KMS-11 (cell line): ENCODE data around the gene VPS11.

Experiments used
- H2AFZ ChIP-seq: fragments of 200-600 bp; sonication (generic); 2 replicates; pipeline ENCODE4 v1.6.1; 2016; ENCODE audit warnings: antibody characterized with exemption, mixed run types, low read depth
- H3K27ac ChIP-seq: fragments of 200-600 bp; sonication (generic); 2 replicates; pipeline ENCODE4 v1.6.1; 2016; ENCODE audit warnings: mild to moderate bottlenecking, mixed run types
- H3K27me3 ChIP-seq: fragments of 200-600 bp; sonication (generic); 2 replicates; pipeline ENCODE4 v1.6.1; 2017; ENCODE audit warnings: mild to moderate bottlenecking, low read depth, mixed run types, moderate library complexity; ENCODE audit not compliant: insufficient read depth
- H3K36me3 ChIP-seq: fragments of 200-600 bp; sonication (generic); 2 replicates; pipeline ENCODE4 v1.6.1; 2017; ENCODE audit warnings: mild to moderate bottlenecking, mixed run types; ENCODE audit not compliant: insufficient read depth
- H3K4me1 ChIP-seq: fragments of 200-600 bp; sonication (generic); 2 replicates; pipeline ENCODE4 v1.6.1; 2016; ENCODE audit warnings: mild to moderate bottlenecking, low read depth, mixed run types; ENCODE audit not compliant: poor library complexity, severe bottlenecking
- H3K4me2 ChIP-seq: fragments of 200-600 bp; sonication (generic); 2 replicates; pipeline ENCODE4 v1.7.0; 2016; ENCODE audit warnings: mild to moderate bottlenecking, mixed run types
- H3K4me3 ChIP-seq: fragments of 200-600 bp; sonication (generic); IDR thresholded peaks from 2 replicates; pipeline ENCODE4 v1.6.1; 2017; ENCODE audit warnings: low read depth, low read length, mixed read lengths; ENCODE audit not compliant: insufficient read depth
- H3K79me2 ChIP-seq: fragments of 200-600 bp; sonication (generic); 2 replicates; pipeline ENCODE4 v1.6.1; 2016; ENCODE audit warnings: low read depth, mixed run types; ENCODE audit not compliant: insufficient read depth
- H3K9ac ChIP-seq: fragments of 200-600 bp; sonication (generic); 2 replicates; pipeline ENCODE4 v1.6.1; 2016; ENCODE audit warnings: mild to moderate bottlenecking, mixed run types
- H4K20me1 ChIP-seq: fragments of 200-600 bp; sonication (generic); 2 replicates; pipeline ENCODE4 v1.6.1; 2016; ENCODE audit warnings: mild to moderate bottlenecking, mixed run types; ENCODE audit not compliant: insufficient read depth
- TF ChIP-seq, protein P1 (sequence below): fragments of 200-600 bp; sonication (generic); conservative IDR thresholded peaks from 2 replicates; pipeline ENCODE4 v1.6.1; 2017; ENCODE audit warnings: low read depth, mild to moderate bottlenecking, antibody characterized with exemption, low read length, moderate library complexity, mixed read lengths

VPS11 gene

DNA sequence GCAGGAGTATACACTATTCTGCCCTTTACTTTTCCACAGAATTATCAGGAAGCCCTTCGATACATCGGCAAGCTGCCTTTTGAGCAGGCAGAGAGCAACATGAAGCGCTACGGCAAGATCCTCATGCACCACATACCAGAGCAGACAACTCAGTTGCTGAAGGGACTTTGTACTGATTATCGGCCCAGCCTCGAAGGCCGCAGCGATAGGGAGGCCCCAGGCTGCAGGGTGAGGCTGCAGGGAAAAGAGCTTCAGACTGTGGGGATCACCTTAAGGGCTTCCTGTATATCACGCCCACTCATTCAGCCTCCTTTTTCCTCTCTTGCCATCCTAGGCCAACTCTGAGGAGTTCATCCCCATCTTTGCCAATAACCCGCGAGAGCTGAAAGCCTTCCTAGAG, 10.2 kb downstream of the VPS11 start:
- Histone ChIP-seq H3K27ac (no peak overlapping the region), H3K9ac (no peak overlapping the region), H3K27me3 (no peaks in the 10 kb centered on the region), H3K79me2 (no peaks in the 10 kb centered on the region), H3K36me3 (no peaks in the 10 kb centered on the region; the same call in 1 of the 2 replicates), H3K4me3 (no peak overlapping the region), H3K4me2 (no peak overlapping the region), H3K4me1 (no peaks in the 10 kb centered on the region), H2AFZ (no peak overlapping the region), H4K20me1 (no peaks in the 10 kb centered on the region)
- TF ChIP-seq, protein P1, sequence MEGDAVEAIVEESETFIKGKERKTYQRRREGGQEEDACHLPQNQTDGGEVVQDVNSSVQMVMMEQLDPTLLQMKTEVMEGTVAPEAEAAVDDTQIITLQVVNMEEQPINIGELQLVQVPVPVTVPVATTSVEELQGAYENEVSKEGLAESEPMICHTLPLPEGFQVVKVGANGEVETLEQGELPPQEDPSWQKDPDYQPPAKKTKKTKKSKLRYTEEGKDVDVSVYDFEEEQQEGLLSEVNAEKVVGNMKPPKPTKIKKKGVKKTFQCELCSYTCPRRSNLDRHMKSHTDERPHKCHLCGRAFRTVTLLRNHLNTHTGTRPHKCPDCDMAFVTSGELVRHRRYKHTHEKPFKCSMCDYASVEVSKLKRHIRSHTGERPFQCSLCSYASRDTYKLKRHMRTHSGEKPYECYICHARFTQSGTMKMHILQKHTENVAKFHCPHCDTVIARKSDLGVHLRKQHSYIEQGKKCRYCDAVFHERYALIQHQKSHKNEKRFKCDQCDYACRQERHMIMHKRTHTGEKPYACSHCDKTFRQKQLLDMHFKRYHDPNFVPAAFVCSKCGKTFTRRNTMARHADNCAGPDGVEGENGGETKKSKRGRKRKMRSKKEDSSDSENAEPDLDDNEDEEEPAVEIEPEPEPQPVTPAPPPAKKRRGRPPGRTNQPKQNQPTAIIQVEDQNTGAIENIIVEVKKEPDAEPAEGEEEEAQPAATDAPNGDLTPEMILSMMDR: no peak

DNA sequence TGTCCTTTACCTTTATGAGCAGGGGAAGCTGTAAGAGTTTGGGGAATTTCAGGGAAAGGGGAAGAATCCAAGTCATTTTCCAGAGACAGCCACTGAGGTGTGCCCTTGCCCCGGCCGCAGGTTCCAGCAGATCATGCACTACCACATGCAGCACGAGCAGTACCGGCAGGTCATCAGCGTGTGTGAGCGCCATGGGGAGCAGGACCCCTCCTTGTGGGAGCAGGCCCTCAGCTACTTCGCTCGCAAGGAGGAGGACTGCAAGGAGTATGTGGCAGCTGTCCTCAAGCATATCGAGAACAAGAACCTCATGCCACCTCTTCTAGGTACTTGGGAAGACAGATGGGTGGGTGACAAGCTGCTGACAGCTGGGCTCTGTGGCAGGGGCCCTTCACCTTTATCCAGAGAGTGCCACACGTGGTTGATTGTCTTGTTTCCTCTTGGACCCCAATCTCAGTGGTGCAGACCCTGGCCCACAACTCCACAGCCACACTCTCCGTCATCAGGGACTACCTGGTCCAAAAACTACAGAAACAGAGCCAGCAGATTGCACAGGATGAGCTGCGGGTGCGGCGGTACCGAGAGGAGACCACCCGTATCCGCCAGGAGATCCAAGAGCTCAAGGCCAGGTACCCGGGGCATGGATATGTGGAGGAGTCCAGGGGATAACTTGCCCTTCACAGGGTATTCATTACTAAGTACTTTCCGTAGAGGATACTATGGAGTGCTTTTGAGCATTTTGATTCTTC, 11.2 kb downstream of the VPS11 start:
- H3K4me2 ChIP-seq: no peak overlapping the region
- no peaks in the 10 kb centered on the region for H4K20me1 ChIP-seq
- H2AFZ ChIP-seq: no peak overlapping the region
- TF ChIP-seq, protein P1: no peak
- no peak overlapping the region for H3K27ac ChIP-seq
- no peaks in the 10 kb centered on the region for H3K79me2 ChIP-seq
- no peak overlapping the region for H3K4me3 ChIP-seq
- no peaks in the 10 kb centered on the region for H3K4me1 ChIP-seq
- no peaks in the 10 kb centered on the region; the same call in 1 of the 2 replicates for H3K36me3 ChIP-seq
- no peaks in the 10 kb centered on the region for H3K27me3 ChIP-seq
- no peak overlapping the region for H3K9ac ChIP-seq

DNA sequence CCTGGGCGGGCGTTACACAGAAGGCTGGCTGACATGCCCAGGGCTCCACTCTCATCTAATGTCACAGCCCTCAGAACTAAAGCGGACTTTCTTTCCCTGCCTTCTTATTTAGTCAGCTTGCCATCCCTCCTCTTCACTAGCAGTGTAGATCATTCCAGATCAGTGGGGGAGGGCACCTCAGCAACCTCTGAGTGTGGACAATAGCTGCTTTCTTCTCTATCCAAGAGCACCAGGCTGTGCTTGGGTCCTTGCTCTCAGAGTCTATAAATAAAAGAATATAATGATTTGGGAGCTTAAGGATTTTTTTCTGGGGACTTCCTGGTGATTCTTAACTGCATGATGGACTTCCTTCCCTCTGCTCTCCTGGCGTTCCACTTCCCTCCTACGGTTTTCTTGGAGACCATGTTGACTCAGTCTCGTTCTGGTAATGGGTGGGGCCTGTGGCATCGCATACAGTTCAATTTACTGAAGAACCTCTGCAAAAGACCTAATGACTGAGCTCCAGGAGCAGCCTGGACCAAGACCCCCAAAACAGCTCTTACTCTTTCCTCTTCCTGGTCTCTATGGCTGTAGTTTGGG, 14.2 kb downstream of the VPS11 start:
- no peak overlapping the region for H3K27ac ChIP-seq
- H3K36me3 ChIP-seq: no peaks in the 10 kb centered on the region; the same call in 1 of the 2 replicates
- H3K4me2 ChIP-seq: no peak overlapping the region
- TF ChIP-seq, protein P1: no peak
- no peak overlapping the region for H3K4me3 ChIP-seq
- no peaks in the 10 kb centered on the region for H3K27me3 ChIP-seq
- H3K79me2 ChIP-seq: peaks cover 9% of the 10 kb centered on the region; the same call in 1 of the 2 replicates
- peaks cover 10% of the 10 kb centered on the region for H3K4me1 ChIP-seq
- H2AFZ ChIP-seq: no peak overlapping the region
- no peaks in the 10 kb centered on the region for H4K20me1 ChIP-seq
- no peak overlapping the region for H3K9ac ChIP-seq

DNA sequence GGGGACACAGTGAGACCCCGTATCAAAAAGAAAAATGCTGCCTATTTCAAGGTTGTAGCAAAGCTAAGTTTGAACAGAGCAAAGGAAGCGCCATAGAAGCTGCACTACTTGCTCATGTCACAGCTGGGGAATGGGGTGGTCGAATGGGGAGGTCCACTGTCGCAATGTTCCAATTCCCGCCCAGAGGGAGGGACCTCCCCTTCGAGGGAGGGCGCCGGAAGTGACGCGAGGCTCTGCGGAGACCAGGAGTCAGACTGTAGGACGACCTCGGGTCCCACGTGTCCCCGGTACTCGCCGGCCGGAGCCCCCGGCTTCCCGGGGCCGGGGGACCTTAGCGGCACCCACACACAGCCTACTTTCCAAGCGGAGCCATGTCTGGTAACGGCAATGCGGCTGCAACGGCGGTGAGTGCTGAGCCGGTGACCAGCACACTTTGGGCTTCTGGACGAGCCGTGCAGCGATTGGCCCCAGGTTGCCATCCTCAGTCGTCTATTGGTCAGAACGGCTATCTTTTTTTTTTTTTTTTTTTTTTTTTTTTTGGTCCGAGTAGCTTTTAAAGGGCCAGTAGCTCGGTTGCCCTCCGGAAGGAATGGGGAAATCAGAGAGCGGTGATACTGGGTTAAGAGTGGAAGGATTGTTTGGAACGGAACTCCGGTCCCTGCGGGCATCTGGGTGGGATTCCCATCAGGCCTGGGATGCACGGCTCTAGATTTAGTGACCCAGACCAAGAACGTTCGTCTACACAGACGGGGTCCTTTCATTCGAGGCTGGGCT, 17.2 kb downstream of the VPS11 start, which contains the start of gene HMBS:
HMBS (plus strand) TSS at position 219 of the 774 bp plus-strand sequence; CDS start at position 372, 153 bp downstream.
- H3K36me3 ChIP-seq: no peaks in the 10 kb centered on the region
- H3K4me2 ChIP-seq: peak within 1 kb of the TSS; percentile 80
- peak within 1 kb of the TSS; percentile 77 for H3K27ac ChIP-seq
- H3K9ac ChIP-seq: peak within 1 kb of the TSS; percentile 81; the same call in 1 of the 2 replicates
- peaks cover 21% of the 10 kb centered on the region for H3K4me1 ChIP-seq
- TF ChIP-seq, protein P1: no peak
- peaks cover 9% of the 10 kb centered on the region; the same call in 1 of the 2 replicates for H3K79me2 ChIP-seq
- peak within 1 kb of the TSS; percentile 64 for H2AFZ ChIP-seq
- no peaks in the 10 kb centered on the region for H3K27me3 ChIP-seq
- H4K20me1 ChIP-seq: no peaks in the 10 kb centered on the region
- no peak within 1 kb of the TSS for H3K4me3 ChIP-seq
